Retinal pigment epithelial cell (primary cell): ENCODE measurements around the gene DACT1.

ENCODE experiments used
- DNase-seq: peaks from one replicate; pipeline ENCODE4 v3.0.0-alpha.2; 2010; ENCODE audit warnings: low read depth
- H3K4me3 ChIP-seq: 2 replicates; pipeline ENCODE4 v1.5.1; 2011; ENCODE audit warnings: mild to moderate bottlenecking, low read length, control low read depth, moderate library complexity
- CTCF ChIP-seq: conservative IDR thresholded peaks from 2 replicates; pipeline ENCODE4 v1.5.1; 2011; ENCODE audit warnings: low read depth, low read length, control low read depth, inconsistent platforms

DACT1 gene

GRCh38 chr14:58636129-58636528 lies 1.6 kb upstream of the DACT1 start:
- no peak for DNase-seq
- no peak overlapping the region for H3K4me3 ChIP-seq
- no peak for TF ChIP-seq CTCF

GRCh38 chr14:58637040-58637390 lies 747 bp upstream of the DACT1 start:
- H3K4me3 ChIP-seq: peak overlapping the region; percentile 67
- peak; percentile 46 for DNase-seq
- no peak for TF ChIP-seq CTCF

GRCh38 chr14:58638231-58639197 lies 752 bp downstream of the DACT1 start:
- no peak for DNase-seq
- TF ChIP-seq CTCF: peak; percentile 12
- peak overlapping the region; percentile 67 for H3K4me3 ChIP-seq

DNA sequence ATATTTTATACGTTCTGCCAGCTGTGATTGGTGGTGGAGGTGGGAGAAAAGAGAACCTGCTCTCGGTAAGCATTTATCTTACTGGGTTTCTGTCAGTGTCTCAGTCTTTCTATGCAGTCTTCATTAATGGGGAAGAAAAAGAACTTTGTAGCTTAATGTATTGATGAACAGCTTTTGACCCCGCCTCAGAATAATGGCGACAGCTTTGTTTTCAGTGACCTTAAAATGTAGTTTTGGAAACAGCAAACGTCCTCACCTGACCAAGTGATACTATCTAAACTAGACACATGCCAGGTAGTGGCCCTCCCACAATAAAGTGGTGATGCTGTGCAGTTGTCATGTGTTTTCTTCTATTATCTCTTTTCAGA lies 1.4 kb downstream of the DACT1 start:
- DNase-seq: no peak
- H3K4me3 ChIP-seq: peak overlapping the region; percentile 67
- TF ChIP-seq CTCF: no peak

GRCh38 chr14:58639842-58640484 lies 2.2 kb downstream of the DACT1 start:
- peak overlapping the region; percentile 67 for H3K4me3 ChIP-seq
- peak; percentile 68 for DNase-seq
- peak; percentile 77 for TF ChIP-seq CTCF

DNA sequence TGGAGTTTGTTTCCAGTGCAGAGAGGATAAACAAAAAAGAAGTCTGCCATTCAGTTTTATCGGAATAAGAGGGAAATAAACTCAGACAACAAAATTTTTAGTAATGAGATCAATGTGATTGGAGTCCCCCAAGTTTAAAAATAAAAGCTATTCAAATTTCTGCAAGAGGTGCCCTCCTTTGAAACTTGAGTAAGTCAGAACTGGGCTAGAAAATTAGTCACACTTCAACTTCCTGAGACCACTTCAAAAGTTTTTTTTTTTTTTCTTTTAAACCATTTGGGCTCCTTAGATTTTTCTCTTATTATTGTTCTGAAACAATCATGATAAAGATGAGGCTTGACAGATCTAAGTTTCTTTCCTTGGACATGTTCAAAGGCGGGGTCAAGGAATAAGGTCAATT lies 3.2 kb downstream of the DACT1 start:
- no peak for TF ChIP-seq CTCF
- no peak for DNase-seq

More for the DNA sequence above, 3.2 kb downstream of the DACT1 start:
- no peak overlapping the region for H3K4me3 ChIP-seq
